GM19455 (cell line): ENCODE measurements around the gene ATG2A.
"Not testable (repeated sequence)": the region's sequence is repeated elsewhere in the genome, so short reads cannot be mapped to it uniquely, and the experiment has no call there.

Experiments used
- ATAC-seq: cut with Tn5 transposase; IDR thresholded peaks from one replicate; pipeline ENCODE4 v1.9.1; 2021; ENCODE audit not compliant: unreplicated experiment

ATG2A gene

GRCh38 chr11:64857485-64857884, 59.5 kb downstream of the ATG2A start:
- no peak for ATAC-seq

- no peak for ATAC-seq
Measured at GRCh38 chr11:64856382-64857227, 60.4 kb downstream of the ATG2A start.

GRCh38 chr11:64855596-64856304, 61.3 kb downstream of the ATG2A start:
- ATAC-seq, result no peak

GRCh38 chr11:64854534-64855502, 62.2 kb downstream of the ATG2A start:
- no peak for ATAC-seq

GRCh38 chr11:64854157-64854533, 62.9 kb downstream of the ATG2A start:
- no peak for ATAC-seq

- no peak for ATAC-seq
Measured at GRCh38 chr11:64853709-64854108, 63.3 kb downstream of the ATG2A start.

- ATAC-seq, result no peak
Measured at GRCh38 chr11:64852804-64853509, 64.1 kb downstream of the ATG2A start.

GRCh38 chr11:64851831-64852351, 65.1 kb downstream of the ATG2A start:
- ATAC-seq, result no peak

GRCh38 chr11:64850979-64851567, 65.9 kb downstream of the ATG2A start:
- peak; percentile 58 for ATAC-seq

- ATAC-seq, result no peak
Measured at GRCh38 chr11:64849598-64850356, 67.2 kb downstream of the ATG2A start.

GRCh38 chr11:64848826-64849597, 68.0 kb downstream of the ATG2A start:
- no peak for ATAC-seq

GRCh38 chr11:64848214-64848825, 68.7 kb downstream of the ATG2A start:
- no peak for ATAC-seq

- ATAC-seq, result no peak
Measured at GRCh38 chr11:64846998-64847666, 69.9 kb downstream of the ATG2A start.

- ATAC-seq, result not testable (repeated sequence)
Measured at GRCh38 chr11:64845776-64846129, 71.3 kb downstream of the ATG2A start.

GRCh38 chr11:64845129-64845775, 71.8 kb downstream of the ATG2A start:
- no peak for ATAC-seq
